NCI-H128 (cell line): Measurements from ENCODE around the gene BARHL1.
"Not testable (repeated sequence)": the region's sequence is repeated elsewhere in the genome, so short reads cannot be mapped to it uniquely, and the experiment has no call there.

Source experiments
- DNase-seq: peaks from one replicate; lab custom pipeline; 2025; ENCODE audit not compliant: unreplicated experiment; lab: John Stamatoyannopoulos, UW

The BARHL1 gene

DNA sequence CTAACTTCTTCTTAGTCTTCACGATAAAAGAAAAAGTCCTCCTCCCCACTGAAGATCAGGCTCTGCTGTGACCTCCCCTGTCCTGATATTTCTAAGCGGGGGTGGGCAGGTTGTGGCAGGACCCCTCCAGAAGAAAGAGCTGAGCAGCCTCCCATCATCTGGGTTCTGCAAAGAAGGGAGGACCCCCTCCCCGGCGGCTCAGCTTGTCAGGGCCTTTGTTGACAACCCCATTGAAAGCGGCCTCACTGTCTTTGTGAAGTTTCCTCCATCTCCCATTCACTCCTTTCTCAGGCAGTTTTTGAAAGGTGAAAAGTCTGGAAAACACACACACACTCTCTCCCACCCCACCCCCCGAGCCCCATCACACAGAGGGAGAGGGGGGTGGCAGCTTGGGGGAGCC is 26.2 kb upstream of the BARHL1 start:
- DNase-seq = no peak

DNA sequence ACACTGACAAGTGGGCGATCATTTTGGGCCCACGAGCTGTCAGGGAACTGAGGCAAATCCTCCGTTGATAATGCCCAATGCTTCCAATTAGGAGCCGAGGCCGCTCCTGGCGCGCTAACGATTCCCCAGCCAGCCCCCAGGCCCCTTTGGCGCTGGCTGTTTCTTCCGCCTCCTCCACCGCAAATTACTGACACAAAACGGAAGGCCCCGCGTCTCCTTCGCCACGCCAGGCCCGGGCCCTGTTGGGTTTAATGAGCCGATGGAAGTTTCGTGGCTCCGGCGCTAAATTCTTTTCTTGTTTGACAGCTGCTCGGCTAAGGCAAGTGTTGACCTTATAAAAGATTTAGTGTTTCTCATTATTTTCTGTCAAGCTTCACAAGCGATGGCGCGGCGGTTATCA is 25.7 kb upstream of the BARHL1 start:
- no peak for DNase-seq

DNA sequence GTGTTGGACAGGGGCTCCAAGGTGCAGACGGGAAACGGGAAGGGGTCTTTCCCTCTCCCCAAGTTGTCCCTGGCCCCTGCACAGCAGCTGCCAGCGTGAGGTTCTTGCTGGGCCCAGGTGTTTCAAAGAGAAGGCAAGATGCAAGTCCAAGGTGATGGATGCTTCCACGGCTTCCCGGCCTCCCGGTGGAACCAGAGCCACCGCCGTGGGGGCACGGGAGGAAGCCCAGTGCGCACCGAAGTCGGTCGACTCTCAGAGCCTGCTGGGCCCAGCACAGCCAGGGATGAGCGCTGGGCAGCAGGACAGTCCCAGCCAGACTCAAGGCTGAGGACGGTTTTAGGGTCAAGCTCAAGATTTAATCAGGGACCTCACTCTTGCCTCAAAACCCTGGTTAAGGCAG is 25.2 kb upstream of the BARHL1 start:
- no peak for DNase-seq

DNA sequence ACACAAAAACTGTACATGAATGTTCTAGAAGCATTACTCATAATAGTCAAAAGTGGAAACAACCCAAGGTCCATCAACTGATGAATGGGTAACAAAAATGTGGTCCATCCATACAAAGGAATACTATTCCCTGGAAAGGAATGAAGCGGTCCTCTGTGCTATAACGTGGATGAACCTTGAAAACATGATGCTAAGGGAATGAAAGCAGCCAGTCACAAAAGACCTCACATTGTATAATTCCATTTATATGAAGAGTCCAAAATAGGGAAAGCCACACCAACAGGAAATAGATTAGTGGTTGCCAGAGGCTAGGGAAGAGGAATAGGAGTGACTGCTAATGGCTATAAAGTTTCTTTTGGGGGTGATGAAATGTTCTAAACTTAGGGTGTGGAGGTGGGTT is 22.7 kb upstream of the BARHL1 start:
- DNase-seq = no peak

DNA sequence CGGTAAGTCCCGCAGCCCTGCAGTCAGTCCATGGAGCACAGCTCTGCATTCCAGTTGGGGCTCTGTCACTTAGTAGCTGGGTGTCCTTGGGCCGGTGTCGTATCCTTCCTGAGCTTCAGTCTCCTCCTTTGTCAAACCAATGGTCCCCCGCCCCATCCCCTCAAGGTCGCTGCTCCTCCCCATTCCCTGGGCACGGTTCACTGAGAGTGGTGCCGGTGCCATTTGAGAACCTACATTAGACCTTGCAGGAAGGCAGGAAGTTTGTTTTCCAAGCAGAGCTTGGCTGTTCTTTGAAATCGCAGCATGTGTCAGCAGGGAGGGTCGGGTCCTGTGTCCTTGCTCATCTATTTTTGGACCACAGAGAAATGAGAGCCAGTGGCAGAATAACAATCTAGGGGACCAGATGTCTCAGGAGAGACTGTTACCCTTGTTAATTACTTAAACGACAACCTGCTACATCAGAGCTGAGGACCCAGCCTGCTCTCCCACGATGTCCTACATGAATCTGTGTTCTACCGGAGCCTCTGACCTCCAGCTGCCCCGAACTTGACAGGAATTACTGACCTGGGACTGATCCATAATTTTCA is 21.7 kb upstream of the BARHL1 start:
- DNase-seq = no peak

DNA sequence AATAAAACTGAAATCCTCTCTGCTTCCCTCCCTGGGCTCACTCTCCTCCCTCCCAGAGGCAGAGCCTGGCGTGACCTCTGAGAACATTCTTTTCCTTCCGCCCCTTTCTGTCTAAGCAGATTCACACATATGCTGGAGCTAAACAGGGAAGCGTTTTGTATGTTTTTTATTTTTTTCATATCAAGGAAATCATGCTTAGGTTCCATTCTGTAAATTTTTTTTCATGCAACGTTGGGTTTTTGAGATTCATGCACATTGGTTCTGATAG is 20.2 kb upstream of the BARHL1 start:
- no peak for DNase-seq

DNA sequence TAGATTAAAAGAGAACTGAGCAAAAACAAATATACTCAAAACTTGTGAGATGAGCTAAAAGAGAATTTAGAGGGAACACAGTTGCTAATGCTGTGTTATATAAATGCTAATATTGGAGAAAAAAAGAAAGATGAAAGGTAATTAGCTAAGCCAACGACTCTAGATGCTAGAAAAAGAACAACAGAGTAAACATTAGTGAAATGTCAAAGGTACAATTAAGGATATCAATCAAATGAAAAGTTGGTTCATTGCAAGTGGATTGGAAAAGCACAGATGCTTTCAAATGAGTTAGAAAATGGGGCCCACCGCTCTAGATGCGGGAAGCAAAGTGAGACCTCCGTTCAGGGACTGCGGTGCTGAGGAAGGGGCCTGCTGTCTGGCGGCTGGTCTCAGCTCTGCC is 17.9 kb upstream of the BARHL1 start:
- DNase-seq = no peak

DNA sequence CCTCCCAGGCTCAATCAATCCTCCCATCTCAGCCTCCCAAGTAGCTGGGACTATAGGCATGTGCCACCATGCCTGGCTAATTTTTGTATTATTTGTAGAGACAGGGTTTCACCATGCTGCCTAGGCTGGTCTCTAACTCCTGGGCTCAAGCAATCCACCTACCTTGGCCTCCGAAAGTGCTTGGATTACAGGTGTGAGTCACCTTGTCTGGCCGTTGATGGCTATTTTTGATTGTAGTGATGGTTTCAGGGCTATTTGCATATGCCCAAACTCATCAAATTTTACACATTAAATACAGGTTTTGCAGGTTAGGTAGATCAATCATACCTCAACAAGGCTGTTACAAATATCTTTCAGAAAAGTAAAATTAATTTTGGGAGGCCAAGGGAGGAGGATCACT is 13.6 kb upstream of the BARHL1 start:
- not testable (repeated sequence) for DNase-seq

DNA sequence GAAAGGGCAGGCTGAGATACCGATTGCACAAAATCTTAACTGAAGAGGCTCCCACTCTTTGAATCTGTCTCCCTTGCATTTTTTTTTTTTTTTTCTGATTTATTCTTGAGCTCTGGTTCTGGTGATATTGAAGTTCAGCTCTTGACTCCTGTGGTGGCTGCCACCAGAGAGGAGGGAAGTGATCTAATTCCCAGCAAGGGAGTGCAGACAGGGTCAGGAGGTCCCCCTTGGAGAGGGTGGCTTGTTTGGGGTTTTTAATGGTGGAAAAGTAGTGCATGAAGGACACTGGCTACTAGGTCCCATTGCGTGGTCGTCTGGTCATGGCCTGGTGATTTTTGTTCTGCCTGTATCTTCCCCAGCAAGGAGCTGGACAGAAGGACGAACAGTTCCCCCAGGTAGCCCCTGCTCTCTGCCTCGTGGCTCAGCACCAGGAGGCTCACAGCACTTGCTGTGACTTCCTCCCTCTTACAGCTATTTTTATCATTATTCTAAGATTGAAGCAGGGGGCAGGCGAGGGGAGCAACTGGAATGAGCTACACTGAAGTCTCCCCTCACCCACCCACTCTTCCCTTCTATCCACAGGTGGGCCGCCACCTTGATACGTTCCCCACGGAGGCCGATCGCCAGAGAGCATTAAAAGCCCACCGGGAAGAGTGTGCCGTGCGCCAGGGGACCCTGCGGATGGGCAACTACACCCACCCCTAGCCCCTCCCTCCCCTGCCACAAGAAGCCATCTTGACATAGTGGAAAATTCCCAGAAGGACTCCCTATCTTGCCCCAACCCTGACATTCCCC is 10.4 kb upstream of the BARHL1 start:
- DNase-seq = no peak

DNA sequence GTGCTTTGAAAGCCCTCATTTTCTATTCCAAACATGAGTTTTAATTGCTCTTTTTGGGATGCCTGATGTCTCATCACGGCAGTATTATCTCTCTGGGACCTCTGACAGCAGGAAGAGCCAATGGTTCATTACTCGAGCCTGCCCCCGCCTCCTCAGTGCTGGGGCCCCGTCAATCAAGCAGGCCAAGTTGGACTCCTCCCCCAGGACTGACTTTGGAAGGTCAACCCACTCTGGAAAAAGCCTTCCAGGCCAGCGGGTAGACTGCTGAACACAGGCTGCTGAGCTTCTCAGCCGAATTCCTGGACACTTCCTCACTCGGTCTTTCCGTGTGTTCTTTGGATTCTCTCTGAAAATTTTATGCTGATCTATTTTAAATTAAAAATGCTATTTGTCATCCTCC is 9.5 kb upstream of the BARHL1 start:
- DNase-seq = no peak

DNA sequence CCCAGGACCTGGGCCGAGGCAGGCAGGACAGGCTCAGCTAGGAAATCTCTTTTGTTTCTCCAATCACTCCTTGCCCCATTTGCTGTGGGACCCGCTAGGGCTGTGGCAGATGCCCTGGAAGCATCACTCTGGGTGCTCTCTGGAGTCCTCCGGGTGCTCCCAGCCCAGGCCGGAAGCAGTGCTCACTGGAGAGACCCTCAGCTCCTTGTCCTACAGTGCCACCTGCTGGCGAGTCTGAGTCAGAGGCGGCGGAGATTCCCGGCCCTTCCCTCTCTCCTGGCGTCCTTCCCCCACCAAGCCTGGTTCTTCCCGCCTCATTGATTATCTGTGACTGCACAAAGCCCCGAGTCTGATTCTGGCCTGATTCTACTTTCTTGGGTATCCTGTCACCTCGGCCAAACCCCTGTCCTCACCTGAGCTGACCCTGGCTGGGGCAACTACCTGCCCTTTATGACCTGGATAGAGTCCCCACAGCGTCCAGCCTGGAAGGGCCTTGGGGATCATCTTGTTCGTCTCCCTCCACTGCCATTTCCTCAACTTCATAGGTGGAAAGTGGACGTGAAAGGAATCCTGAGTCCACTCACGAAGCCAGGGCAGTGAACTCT is 7.3 kb upstream of the BARHL1 start:
- peak; percentile 61 for DNase-seq

DNA sequence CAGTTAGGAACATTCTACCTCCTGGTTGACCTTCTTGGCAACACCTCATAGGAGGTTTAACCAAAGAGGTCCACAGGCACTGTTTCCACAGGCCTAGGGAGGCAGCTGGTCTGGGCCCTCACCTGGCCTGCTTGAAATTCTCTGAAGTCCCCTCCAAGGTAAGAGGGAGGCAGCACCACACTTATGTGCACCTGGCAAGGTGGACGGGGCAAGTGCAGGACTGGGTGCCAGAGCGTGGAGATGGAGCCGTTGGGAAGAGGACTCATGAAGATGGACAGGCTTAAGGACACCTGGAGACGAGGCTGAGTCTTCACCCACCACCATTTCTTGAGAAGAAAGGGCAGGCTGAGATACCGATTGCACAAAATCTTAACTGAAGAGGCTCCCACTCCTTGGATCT is 6.6 kb upstream of the BARHL1 start:
- DNase-seq = no peak

DNA sequence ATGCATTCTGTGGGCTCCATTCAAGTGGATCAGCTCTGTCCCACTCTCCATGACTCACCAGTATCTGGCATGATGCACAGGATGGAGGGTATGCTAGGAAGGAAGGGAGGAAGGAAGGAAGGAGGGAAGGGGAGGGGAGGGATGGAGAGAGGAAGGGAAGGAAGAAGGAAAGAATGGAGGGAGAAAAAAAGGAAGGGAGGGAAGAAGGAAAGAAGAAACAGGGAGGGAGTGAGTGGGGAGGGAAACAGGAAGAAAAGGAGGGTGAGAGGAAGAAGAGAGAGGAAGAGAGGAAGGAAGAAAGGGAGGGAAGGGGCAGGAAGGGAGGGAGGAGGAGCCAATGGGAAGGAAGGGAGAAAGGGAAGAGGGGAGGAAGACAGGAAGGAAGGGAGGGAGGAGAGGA is 5.3 kb upstream of the BARHL1 start:
- no peak for DNase-seq

DNA sequence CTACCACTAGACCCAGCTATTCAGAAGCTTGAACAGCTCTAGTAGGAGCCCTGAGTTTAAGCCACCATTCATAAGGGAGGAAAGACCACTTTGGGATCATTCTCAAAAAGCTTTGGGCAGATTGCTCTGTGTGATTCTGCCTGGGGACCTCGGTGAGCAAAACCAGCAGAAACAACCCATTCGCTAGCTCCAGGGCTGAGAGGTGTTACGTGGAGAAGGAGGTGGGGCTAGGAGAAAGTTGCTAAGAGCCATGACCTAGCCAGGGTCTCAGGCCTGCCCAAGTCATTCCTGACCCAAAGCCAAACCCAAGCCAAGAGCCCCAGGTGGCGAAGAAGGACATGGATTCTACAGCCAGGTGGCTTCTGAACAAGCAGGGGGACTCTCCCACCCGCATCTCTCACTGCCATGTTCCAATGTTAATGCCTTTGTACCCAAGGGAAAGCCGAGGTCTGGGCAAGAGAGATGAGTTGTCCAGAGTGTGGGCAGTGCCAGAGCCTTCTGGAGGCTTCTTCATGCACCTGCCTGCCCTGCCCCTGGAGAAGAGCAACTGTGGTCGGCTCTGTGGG is 4.0 kb upstream of the BARHL1 start:
- no peak for DNase-seq

DNA sequence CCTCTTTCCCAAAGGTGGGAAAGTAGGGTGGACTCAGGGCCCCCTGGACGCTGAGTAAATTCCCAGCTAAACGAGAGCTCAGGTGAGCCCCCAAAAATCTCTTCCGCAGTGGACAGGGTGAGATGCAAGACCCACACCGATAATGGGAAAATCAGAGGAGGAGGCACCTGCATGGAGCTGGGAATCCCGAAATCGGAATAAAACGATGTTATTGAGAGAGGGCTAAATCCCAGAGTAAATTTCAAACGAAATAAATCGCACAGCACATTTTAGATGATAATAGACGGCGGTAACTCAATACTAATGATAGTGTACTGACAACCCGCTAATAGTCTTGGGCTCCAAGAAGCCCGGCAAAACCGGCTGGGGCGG is 3.0 kb upstream of the BARHL1 start:
- DNase-seq = no peak

DNA sequence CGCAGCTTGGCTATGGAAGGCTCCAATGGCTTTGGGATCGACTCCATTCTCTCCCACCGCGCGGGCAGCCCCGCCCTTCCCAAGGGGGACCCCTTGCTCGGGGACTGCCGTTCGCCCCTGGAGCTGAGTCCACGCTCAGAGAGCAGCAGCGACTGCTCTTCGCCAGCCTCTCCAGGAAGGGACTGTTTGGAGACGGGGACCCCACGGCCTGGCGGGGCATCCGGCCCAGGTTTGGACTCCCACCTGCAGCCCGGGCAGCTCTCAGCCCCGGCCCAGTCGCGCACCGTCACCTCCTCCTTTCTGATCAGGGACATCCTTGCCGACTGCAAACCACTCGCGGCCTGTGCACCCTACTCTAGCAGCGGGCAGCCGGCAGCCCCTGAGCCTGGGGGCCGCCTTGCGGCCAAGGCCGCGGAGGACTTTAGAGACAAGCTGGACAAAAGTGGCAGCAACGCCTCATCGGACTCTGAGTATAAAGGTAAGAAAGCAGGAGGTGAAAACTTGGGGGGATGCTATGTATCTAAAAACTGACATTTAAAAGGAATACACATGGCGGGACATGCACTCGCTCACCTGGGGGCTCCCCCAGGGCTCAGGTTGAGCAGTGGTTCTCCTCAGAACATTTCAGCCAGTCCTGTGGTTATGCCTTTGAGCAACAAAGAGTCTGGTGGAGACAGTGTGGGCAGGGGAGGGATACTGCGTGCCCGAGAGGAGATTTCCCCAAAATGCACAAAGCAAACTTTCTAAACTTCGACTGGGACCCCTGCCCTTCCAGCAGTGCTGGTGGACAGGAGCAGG is 579 bp downstream of the BARHL1 start:
- no peak for DNase-seq

DNA sequence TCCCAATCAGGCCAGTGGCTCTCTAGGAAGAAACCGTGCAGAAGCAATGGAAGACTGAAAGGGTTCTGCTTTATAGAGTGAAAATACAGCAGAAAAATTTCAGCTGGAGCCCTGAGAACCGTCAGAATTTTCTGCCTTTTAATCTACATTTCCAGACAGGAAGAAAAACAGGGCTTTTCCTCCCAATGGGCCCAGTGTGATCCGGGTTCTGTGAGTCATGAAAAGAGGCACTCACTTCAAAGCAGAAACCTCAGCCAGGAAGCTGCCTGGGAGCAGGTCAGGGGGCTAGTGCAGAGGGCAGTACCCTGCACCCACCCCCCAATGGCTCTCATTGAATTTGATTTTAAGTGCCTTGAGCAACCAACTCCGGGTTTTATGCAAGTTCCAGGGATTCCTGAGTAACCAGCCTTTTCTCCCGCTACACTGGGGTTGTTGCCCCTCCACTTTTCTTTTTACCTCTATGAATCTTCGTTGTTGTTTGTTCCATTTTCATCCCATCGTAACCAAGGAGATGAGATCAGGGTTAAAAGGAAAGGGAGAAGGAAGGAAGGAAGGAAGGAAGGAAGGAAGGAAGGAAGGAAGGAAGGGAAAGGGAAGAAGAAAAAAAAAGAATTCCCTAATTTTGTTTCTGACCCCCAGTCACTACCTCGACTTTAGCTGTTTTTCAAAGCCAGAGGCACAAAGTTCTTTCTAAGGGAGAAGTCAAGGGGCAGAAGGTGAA is 1.3 kb downstream of the BARHL1 start:
- DNase-seq = no peak

DNA sequence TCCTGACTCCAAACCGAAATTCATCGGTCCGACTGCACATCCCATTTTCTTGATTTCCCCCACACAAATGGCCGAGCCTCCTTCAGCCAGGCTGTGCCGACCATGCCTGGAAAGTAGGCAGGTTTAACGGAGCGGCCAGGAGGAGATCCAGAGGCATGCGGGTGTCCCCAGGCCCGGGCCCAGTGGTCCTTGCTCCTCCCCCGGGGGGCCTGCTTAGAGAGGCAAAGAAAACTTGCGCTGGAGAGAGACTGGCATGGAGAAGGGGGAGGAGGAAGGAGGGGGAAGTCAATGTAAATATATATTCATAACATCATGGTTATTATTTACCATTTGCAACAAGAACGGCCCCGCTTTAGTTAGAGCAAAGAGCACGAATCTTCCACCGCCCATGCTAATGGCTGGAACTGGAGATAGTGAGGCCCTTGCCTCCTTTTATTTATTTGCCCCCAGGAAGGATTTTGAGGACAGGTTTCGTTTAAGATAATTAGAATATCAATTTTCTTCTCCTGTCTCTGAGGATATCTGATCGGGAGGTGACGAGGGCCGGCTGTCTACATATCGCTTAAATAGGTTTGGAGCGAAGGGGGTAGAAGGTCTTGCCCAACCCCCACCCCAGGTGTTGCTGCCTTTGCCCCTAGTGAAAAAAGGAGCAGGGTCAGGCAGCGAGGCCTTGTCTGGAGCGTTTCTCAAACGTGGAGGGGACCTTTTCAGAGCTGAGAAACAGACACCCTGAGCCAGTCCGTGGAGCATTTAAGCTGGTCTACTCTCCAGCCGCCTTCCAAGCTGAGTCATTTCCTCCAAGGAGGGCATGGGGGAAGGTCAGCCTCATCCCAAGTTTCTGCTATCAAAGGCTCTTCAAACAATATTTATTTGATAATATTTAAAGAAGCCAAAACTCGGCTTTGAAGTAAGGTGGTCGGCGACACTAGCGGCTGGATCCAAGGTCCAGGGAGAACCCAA is 2.5 kb downstream of the BARHL1 start:
- DNase-seq = no peak

DNA sequence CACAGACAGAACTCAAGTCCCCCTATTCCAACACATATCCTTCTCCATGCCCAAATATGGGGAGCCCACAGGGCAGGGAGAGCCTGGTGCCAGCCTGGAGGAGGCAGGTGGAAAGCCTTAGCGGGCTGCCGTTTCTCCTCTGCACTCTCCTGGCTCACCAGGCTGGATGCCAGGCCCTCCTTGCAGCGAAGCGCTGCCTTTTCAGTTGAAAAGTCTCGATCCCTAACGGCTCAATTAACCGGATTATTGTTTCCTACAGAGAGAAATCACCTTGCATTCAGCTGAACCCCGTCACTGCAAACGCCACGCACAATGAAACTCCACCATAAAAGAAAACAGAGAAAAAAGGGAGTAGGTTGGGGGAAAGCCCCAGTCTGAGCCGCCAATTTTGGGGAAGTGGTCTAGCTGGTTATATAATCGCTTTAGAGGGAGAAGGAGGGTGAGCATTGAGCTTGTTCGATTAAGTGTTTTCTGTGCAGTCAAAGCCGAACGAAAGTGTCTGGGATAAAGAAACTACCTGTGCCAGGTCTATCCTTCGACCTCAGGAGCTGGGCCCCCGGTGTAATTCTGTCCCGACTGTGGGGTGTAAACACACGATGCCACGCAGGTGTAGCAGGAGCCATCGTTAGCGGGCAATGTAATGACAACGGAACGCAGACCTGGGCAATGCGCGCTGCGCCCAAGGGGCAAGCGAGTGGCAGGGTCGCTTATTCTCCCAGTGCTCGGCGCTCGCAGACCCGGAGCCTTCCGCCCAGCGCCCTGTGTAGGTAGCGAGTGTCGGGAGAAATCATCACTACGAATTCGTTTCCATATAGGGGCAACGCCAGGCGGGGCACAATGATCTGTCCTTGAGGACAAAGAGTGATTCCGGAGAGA is 3.8 kb downstream of the BARHL1 start:
- no peak for DNase-seq
